Measurements from ENCODE around the gene AKTIP. TPM values are rescaled to one million over a fixed set of nuclear protein-coding genes. Genes with fewer than 3 reads are reported as not detected.

Gene AKTIP
- 10 to 100 TPM; 47.0 to 59.5 TPM for total RNA-seq

- TF ChIP-seq CTCF (IDR thresholded peaks at IDR 0.05): no peak
- Histone ChIP-seq H3K27ac (peak within 1 kb of the TSS; percentile 96 to 97), H3K9me3 (no peaks in the 10 kb centered on the region), H3K4me1 (ENCODE audit: control insufficient read depth in 1 of 2, low read depth in 2 of 2) (peaks cover 12 to 36% of the 10 kb centered on the region in 2 donors), H3K4me3 (peak within 1 kb of the TSS; percentile 90), H3K27me3 (replicated peaks; ENCODE audit: insufficient read depth) (no peaks in the 10 kb centered on the region), H3K36me3 (peaks cover 6% of the 10 kb centered on the region)
- DNase-seq (ENCODE audit: low spot score) (no peak), ATAC-seq (ENCODE audit: insufficient number of reproducible peaks, low FRiP score, low read depth) (no peak)
Measured at GRCh38 chr16:53502331-53503269, at the start of gene AKTIP. Gene AKTIP, minus strand, starts transcription at chr16:53503209. Its CDS starts 2,950 bp downstream, at chr16:53500259.

- Histone ChIP-seq H3K4me1 (ENCODE audit: control insufficient read depth in 1 of 2, low read depth in 2 of 2) (peaks cover 0 to 6% of the 10 kb centered on the region in 2 donors), H3K9me3 (no peaks in the 10 kb centered on the region), H3K27me3 (replicated peaks; ENCODE audit: insufficient read depth) (no peaks in the 10 kb centered on the region), H3K4me3 (no peak overlapping the region), H3K27ac (no peak overlapping the region), H3K36me3 (no peaks in the 10 kb centered on the region)
- ATAC-seq (ENCODE audit: insufficient number of reproducible peaks, low FRiP score, low read depth): no peak
- TF ChIP-seq CTCF (IDR thresholded peaks at IDR 0.05): peak; percentile 54
- DNase-seq (ENCODE audit: low spot score): no peak
Measured at GRCh38 chr16:53549970-53550690, 47.1 kb upstream of the AKTIP start.

GRCh38 chr16:53546988-53547391 is 44.0 kb upstream of the AKTIP start:
- no peak for TF ChIP-seq CTCF (IDR thresholded peaks at IDR 0.05)
- Histone ChIP-seq H3K4me3 (no peak overlapping the region), H3K36me3 (no peaks in the 10 kb centered on the region), H3K9me3 (no peaks in the 10 kb centered on the region), H3K4me1 (ENCODE audit: control insufficient read depth in 1 of 2, low read depth in 2 of 2) (peaks cover 0 to 6% of the 10 kb centered on the region in 2 donors), H3K27me3 (replicated peaks; ENCODE audit: insufficient read depth) (no peaks in the 10 kb centered on the region), H3K27ac (no peak overlapping the region)
- DNase-seq (ENCODE audit: low spot score) (no peak), ATAC-seq (ENCODE audit: insufficient number of reproducible peaks, low FRiP score, low read depth) (no peak)

DNA sequence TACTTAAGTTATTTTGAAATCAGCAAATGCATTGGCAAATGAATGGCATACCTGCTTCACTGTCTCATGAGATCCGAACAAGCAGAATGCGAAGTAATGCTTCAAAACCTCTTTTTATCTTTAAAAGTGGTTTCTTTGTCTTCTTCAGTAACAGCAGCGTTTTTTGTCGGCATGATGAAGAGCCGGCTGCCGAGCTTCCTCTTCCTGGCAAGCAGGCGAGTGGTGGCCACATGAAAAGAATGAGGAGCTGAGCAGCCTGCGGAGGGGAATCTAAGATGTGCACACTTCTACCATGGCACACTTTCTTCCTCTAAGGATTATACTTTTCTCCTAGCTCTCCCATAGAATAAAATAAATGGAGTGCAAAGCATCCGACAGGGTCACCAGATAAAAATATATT is 42.4 kb upstream of the AKTIP start:
- no peaks in the 10 kb centered on the region for H3K36me3 ChIP-seq
- no peak overlapping the region for H3K27ac ChIP-seq
- H3K27me3 ChIP-seq (replicated peaks; ENCODE audit: insufficient read depth): no peaks in the 10 kb centered on the region
- no peaks in the 10 kb centered on the region for H3K9me3 ChIP-seq
- no peak overlapping the region for H3K4me3 ChIP-seq
- peaks cover 0 to 6% of the 10 kb centered on the region in 2 donors for H3K4me1 ChIP-seq (ENCODE audit: control insufficient read depth in 1 of 2, low read depth in 2 of 2)
- no peak for ATAC-seq (ENCODE audit: insufficient number of reproducible peaks, low FRiP score, low read depth)
- no peak for DNase-seq (ENCODE audit: low spot score)
- no peak for TF ChIP-seq CTCF (IDR thresholded peaks at IDR 0.05)

DNA sequence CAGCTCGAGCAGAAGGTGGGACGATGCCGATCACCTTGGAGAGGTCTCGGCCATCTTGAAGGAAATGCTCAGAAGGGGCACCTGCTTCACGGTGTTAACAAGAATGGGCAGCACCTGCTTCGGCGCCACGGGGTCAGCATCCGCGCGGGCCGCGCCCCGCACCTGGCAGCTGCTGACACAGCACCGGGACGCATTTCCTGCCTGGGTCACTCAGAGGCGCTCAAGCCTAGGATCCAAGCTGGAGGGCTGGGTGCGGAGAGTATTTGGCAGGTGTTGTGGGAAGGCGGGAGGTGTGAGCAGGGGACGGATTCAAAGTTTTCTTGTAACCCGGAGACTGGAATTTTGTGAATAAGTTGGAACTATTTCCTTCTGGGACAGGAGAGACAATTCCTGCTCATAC is 39.3 kb upstream of the AKTIP start:
- Histone ChIP-seq H3K27me3 (replicated peaks; ENCODE audit: insufficient read depth) (no peaks in the 10 kb centered on the region), H3K4me1 (ENCODE audit: control insufficient read depth in 1 of 2, low read depth in 2 of 2) (no peaks in the 10 kb centered on the region), H3K9me3 (no peaks in the 10 kb centered on the region), H3K36me3 (no peaks in the 10 kb centered on the region), H3K27ac (no peak overlapping the region), H3K4me3 (no peak overlapping the region)
- DNase-seq (ENCODE audit: low spot score): no peak
- no peak for ATAC-seq (ENCODE audit: insufficient number of reproducible peaks, low FRiP score, low read depth)
- TF ChIP-seq CTCF (IDR thresholded peaks at IDR 0.05): no peak

All from thoracic aorta (tissue), 2 donors.